Measurements from ENCODE around the gene FNIP2.

GRCh38 chr4:158722291-158722916 lies 46.4 kb upstream of the FNIP2 start:
- no peak for TF ChIP-seq CTCF (IDR thresholded peaks at IDR 0.05; ENCODE audit: poor library complexity, severe bottlenecking)
- TF ChIP-seq POLR2AphosphoS5 (IDR thresholded peaks at IDR 0.05) = no peak
- no peak for TF ChIP-seq REST (IDR thresholded peaks at IDR 0.05; ENCODE audit: borderline replicate concordance)
- TF ChIP-seq EZH2 (IDR thresholded peaks at IDR 0.05; ENCODE audit: borderline replicate concordance, insufficient read depth, low read length, poor library complexity, severe bottlenecking) = no peak
- peak; percentile 38 for TF ChIP-seq RAD21 (conservative IDR thresholded peaks at IDR 0.05)
- TF ChIP-seq SMC3 (conservative IDR thresholded peaks at IDR 0.05; ENCODE audit: poor library complexity) = no peak

All from neural cell (in vitro differentiated cells).